ENCODE data around the gene DGCR2. TPM values are rescaled to one million over a fixed set of nuclear protein-coding genes. Genes with fewer than 3 reads are reported as not detected.
"Not testable (repeated sequence)": the region's sequence is repeated elsewhere in the genome, so short reads cannot be mapped to it uniquely, and the experiment has no call there.

DGCR2 gene
- polyA plus RNA-seq, 1 donor from 2014 or later = 67.1 TPM

GRCh38 chr22:19035474-19036228, 86.6 kb downstream of the DGCR2 start:
- no peak overlapping the region for H3K4me2 ChIP-seq (ENCODE audit: low read length)
- no peaks in the 10 kb centered on the region for H3K9me3 ChIP-seq (ENCODE audit: low read length)
- H3K9ac ChIP-seq (ENCODE audit: low read length) = no peak overlapping the region
- no peak overlapping the region for H2AFZ ChIP-seq (ENCODE audit: low read depth, low read length)
- TF ChIP-seq TAF1 (IDR thresholded peaks at IDR 0.05; ENCODE audit: low read depth) (no peak), EP300 (conservative IDR thresholded peaks at IDR 0.05; ENCODE audit: poor library complexity, severe bottlenecking) (no peak), EZH2 (IDR thresholded peaks at IDR 0.05; ENCODE audit: borderline replicate concordance, insufficient read depth, low read length, poor library complexity, severe bottlenecking) (no peak), SMC3 (conservative IDR thresholded peaks at IDR 0.05; ENCODE audit: poor library complexity) (no peak), REST (IDR thresholded peaks at IDR 0.05; ENCODE audit: borderline replicate concordance) (no peak), MXI1 (conservative IDR thresholded peaks at IDR 0.05; ENCODE audit: poor library complexity, severe bottlenecking) (no peak), POLR2AphosphoS5 (IDR thresholded peaks at IDR 0.05) (no peak), CTCF (IDR thresholded peaks at IDR 0.05; ENCODE audit: poor library complexity, severe bottlenecking) (no peak), RAD21 (conservative IDR thresholded peaks at IDR 0.05) (no peak)
- H4K20me1 ChIP-seq (ENCODE audit: insufficient read depth) = no peaks in the 10 kb centered on the region
- H3K27ac ChIP-seq (ENCODE audit: low read length) = no peak overlapping the region
- H3F3A ChIP-seq (ENCODE audit: insufficient read depth, low read length, poor library complexity, severe bottlenecking) = no peaks in the 10 kb centered on the region
- H3K79me2 ChIP-seq (replicated peaks; ENCODE audit: insufficient read depth, low read length) = no peaks in the 10 kb centered on the region
- H3K36me3 ChIP-seq (ENCODE audit: insufficient read depth, low read length) = no peaks in the 10 kb centered on the region
- H3K4me3 ChIP-seq (ENCODE audit: low read length) = no peak overlapping the region
- no peaks in the 10 kb centered on the region for H3K9me2 ChIP-seq (ENCODE audit: insufficient read depth, low read length)
- H3K27me3 ChIP-seq (ENCODE audit: insufficient read depth, low read depth, low read length) = peaks cover 3% of the 10 kb centered on the region

GRCh38 chr22:19035126-19035473, 87.1 kb downstream of the DGCR2 start:
- not testable (repeated sequence) for H3K4me3 ChIP-seq (ENCODE audit: low read length); H4K20me1 ChIP-seq (ENCODE audit: insufficient read depth); H3K36me3 ChIP-seq (ENCODE audit: insufficient read depth, low read length); H3K4me2 ChIP-seq (ENCODE audit: low read length); H3K9me2 ChIP-seq (ENCODE audit: insufficient read depth, low read length); H2AFZ ChIP-seq (ENCODE audit: low read depth, low read length); H3K27ac ChIP-seq (ENCODE audit: low read length); H3K9ac ChIP-seq (ENCODE audit: low read length); H3K9me3 ChIP-seq (ENCODE audit: low read length); H3K27me3 ChIP-seq (ENCODE audit: insufficient read depth, low read depth, low read length); H3F3A ChIP-seq (ENCODE audit: insufficient read depth, low read length, poor library complexity, severe bottlenecking); H3K79me2 ChIP-seq (replicated peaks; ENCODE audit: insufficient read depth, low read length)

- H3K27me3 ChIP-seq (ENCODE audit: insufficient read depth, low read depth, low read length); H2AFZ ChIP-seq (ENCODE audit: low read depth, low read length); H3F3A ChIP-seq (ENCODE audit: insufficient read depth, low read length, poor library complexity, severe bottlenecking); H3K36me3 ChIP-seq (ENCODE audit: insufficient read depth, low read length); H4K20me1 ChIP-seq (ENCODE audit: insufficient read depth); H3K79me2 ChIP-seq (replicated peaks; ENCODE audit: insufficient read depth, low read length); H3K4me3 ChIP-seq (ENCODE audit: low read length); H3K27ac ChIP-seq (ENCODE audit: low read length); H3K9me2 ChIP-seq (ENCODE audit: insufficient read depth, low read length); H3K4me2 ChIP-seq (ENCODE audit: low read length); H3K9me3 ChIP-seq (ENCODE audit: low read length); H3K9ac ChIP-seq (ENCODE audit: low read length): not testable (repeated sequence)
Measured at GRCh38 chr22:19034724-19035120, 87.5 kb downstream of the DGCR2 start.

- H3K9me3 ChIP-seq (ENCODE audit: low read length); H3K4me3 ChIP-seq (ENCODE audit: low read length); H3K9me2 ChIP-seq (ENCODE audit: insufficient read depth, low read length); H3K79me2 ChIP-seq (replicated peaks; ENCODE audit: insufficient read depth, low read length); H2AFZ ChIP-seq (ENCODE audit: low read depth, low read length); H4K20me1 ChIP-seq (ENCODE audit: insufficient read depth); H3K9ac ChIP-seq (ENCODE audit: low read length); H3K4me2 ChIP-seq (ENCODE audit: low read length); H3K27ac ChIP-seq (ENCODE audit: low read length); H3K36me3 ChIP-seq (ENCODE audit: insufficient read depth, low read length); H3F3A ChIP-seq (ENCODE audit: insufficient read depth, low read length, poor library complexity, severe bottlenecking): not testable (repeated sequence)
- peaks cover 11% of the 10 kb centered on the region for H3K27me3 ChIP-seq (ENCODE audit: insufficient read depth, low read depth, low read length)
Measured at GRCh38 chr22:19034031-19034723, 88.0 kb downstream of the DGCR2 start.

GRCh38 chr22:19033568-19033905, 88.7 kb downstream of the DGCR2 start:
- H3K9me3 ChIP-seq (ENCODE audit: low read length); H3K9ac ChIP-seq (ENCODE audit: low read length); H3F3A ChIP-seq (ENCODE audit: insufficient read depth, low read length, poor library complexity, severe bottlenecking); H3K4me2 ChIP-seq (ENCODE audit: low read length); H3K79me2 ChIP-seq (replicated peaks; ENCODE audit: insufficient read depth, low read length); H3K36me3 ChIP-seq (ENCODE audit: insufficient read depth, low read length); H3K27ac ChIP-seq (ENCODE audit: low read length); H2AFZ ChIP-seq (ENCODE audit: low read depth, low read length); H4K20me1 ChIP-seq (ENCODE audit: insufficient read depth); H3K4me3 ChIP-seq (ENCODE audit: low read length); H3K9me2 ChIP-seq (ENCODE audit: insufficient read depth, low read length): not testable (repeated sequence)
- H3K27me3 ChIP-seq (ENCODE audit: insufficient read depth, low read depth, low read length) = peaks cover 17% of the 10 kb centered on the region
